GM20431 (cell line): ENCODE measurements around the gene PEF1.

Experiments used
- in situ Hi-C: fragments of 300-500 bp; cut with MseI, MboI; formaldehyde crosslinking; loops from one replicate; pipeline ENCODE4 v1.15.0; 2020; ENCODE audit warnings: low sequenced_read_pairs; ENCODE audit not compliant: unreplicated experiment

PEF1 gene

GRCh38 chr1:31644560-31645273 lies at the start of gene PEF1:
Gene PEF1, minus strand, starts transcription at chr1:31644876. Its CDS starts 12 bp downstream, at chr1:31644864.
- in situ Hi-C loops = no loop called here

DNA sequence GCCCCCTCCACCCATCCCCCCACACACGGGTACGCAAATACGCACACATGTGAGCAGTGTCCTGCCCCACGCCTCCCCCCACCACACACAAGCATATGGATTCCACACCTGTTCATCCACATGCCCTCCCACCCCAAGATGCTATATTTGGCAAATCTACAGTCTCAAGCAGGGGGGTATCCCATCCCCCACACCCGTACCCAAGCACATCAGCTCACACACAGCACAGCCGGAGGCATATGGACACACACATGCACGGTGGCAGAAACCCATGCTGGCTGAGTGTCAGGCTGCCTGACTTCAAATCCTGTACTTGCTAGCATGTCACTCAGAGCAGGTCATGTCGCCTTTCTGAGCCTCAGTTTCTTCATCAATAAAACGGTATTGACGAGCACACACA lies 48.6 kb upstream of the PEF1 start:
- in situ Hi-C loops = no loop called here

DNA sequence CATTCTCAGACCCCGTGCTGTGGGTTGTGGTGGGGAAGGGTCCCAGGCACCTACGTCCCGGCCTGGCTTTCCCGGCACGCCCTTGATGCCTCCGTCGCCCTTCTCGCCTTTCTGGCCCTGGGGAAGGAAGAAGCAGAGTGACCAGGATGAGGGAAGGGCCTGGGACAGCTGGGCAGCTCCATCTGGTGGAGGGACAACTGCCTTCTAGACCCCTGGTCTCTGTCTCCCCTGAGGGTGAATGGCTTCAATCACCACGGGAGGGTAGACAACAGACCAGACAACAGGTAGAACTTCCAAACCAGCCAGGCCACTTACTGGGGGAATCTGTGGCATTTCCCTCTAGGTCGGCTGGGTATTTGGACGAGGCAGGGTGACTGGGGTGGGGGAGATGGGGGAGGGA lies 47.3 kb upstream of the PEF1 start:
- in situ Hi-C loops = no loop called here

DNA sequence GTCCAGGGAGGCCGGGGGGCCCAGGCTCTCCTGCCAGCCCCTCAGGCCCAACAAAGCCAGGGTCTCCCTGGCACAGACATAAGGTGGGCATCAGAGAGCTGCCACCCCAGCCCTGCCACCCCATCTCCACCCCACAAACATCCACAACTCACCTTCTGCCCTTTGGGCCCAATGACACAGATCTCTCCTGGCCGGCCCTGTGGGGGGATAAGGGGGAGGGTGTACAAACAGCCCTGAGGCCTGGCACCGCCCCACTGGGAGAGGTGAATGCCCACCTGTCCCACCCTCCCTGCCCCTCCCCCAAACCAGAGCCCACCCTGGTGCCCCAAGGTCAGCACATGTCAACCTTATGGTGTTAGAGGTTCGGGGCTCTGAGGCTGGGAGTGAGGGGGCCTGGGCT lies 46.8 kb upstream of the PEF1 start:
- in situ Hi-C loops = no loop called here

DNA sequence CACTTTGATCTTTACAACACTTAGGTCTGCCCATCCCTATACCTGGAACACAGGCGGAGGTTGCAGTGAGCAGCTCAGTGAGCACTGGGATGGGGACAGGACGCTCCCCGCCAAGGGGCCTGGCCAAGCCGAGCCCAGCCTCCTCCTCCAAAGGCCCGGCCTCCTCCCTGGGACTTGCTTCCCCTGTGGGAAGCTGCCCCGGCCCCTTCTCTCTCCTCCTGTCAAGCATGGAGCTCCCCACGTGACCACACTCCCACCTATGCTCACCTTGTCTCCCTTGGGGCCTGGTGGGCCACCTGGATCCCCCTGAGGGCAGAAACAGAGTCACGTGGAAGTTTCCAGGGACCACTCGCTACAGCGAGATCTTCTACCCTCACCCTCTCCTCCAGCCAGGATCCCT lies 46.2 kb upstream of the PEF1 start:
- in situ Hi-C loops = no loop called here

- in situ Hi-C loops = no loop called here
These were observed 45.2 kb upstream of the PEF1 start for GRCh38 chr1:31689854-31690253.

GRCh38 chr1:31689379-31689778 lies 44.7 kb upstream of the PEF1 start:
- in situ Hi-C loops = no loop called here

DNA sequence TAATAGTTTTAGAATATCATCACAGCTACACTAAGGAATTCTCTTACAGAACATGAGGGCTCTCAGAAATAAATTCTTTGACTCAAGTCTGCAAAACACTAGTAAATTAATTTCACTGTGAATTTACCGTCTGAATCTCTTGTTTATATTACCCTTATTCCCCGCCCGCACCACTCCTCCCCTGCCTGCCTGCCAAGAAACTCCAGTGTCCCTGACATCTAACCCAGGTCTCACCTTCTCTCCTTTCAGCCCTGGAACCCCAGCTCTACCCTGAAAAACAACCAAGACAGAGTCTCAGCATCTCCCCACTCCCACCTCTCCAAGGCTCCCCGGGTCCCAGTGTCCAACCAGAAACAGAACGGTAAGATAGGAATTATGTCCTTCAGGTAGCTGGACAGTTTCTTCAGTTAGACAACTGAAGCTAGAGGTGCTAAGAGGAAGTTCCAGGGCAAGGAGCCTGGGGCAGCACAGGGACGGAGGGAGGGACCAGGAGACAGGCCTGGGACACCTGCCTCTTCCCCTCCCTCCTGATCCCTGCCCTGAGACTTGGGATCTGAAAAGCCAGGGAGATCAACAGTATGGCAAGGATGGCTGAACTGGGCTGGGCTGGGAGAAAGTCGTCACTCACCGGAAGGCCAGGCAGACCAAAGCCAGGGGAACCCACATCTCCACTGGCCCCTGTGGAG lies 43.7 kb upstream of the PEF1 start:
- in situ Hi-C loops = no loop called here

- in situ Hi-C loops = no loop called here
These were observed 42.9 kb upstream of the PEF1 start for GRCh38 chr1:31687601-31688000.

- in situ Hi-C loops = no loop called here
These were observed 41.1 kb upstream of the PEF1 start for GRCh38 chr1:31685795-31686194.

DNA sequence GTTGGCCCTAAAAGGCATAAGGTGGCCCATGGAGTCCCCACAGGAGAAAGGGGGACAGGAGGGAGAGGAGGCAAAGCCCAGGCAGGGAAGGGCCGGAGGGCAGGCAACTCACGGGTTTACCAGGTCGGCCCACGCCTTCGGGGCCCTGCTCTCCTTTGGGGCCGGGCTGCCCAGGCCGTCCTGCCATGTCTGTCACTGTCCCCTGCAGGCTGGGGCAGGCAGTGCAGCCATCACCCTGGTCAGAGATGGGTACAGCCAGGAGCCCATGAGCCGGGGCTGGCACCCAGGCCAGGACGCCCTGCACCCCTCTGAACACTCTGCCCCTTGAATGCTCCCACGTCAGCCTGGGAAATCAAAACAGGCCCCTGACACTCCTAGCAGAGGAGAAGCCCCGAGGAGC lies 39.3 kb upstream of the PEF1 start:
- in situ Hi-C loops = no loop called here

DNA sequence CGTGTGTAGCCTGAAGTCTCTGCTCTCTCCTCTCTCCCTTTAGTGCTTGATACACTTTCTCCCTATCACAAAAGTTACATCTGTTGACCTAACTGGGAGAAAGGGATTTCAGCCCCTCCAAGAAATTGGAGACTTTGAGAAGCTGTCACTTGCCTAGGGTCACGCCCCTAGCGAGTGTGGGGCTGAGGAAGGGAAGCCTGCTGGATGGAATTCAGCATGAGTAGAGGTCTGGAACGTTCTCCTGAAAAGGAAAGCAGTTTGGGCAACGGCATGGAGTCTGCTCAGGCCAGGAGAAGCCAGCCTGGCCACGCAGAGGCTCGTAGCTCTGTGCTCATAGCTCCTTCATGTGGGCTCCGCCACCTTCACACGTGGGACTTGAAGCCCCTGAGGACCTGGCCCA lies 36.7 kb upstream of the PEF1 start:
- in situ Hi-C loops = no loop called here

GRCh38 chr1:31679676-31680230 lies 35.1 kb upstream of the PEF1 start:
- in situ Hi-C loops = no loop called here

GRCh38 chr1:31679091-31679490 lies 34.4 kb upstream of the PEF1 start:
- in situ Hi-C loops = no loop called here

DNA sequence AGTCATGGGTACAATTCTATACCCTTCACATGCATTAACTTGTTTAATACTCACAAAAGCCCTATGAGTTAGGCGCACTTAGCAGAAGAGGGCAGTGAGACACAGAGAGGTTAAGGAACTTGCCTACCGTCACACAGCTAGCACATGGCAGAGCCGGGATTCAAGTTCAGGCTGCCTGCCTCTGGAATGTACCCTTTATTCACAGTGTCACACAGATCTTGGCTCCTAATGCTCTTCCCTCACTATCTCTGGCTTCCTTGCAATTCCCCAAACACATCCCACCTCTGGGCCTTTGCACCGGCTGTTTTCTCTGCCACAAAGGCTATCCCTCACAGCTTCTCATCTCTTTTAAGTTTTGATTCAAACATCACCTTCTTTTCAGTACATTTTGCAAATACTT lies 34.0 kb upstream of the PEF1 start:
- in situ Hi-C loops = no loop called here

DNA sequence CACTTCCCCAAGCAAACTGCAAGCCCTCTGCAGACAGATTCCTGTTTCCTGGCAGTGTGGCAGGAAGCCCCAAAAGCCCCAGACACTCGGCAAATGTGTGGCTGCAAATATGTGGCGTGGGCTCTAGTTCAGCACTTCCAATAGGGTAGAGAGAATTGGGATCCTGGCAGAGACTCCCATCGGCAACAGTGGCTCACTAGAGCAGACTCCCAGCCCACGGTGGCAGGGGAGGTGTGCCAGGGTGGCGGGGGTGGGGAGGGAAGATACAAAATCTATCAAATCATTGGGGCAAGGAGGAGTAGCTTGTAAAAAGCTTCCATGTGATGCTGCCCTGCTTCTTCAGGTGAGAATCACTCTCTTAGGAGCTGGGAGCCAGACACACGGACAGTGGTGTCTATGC lies 33.3 kb upstream of the PEF1 start:
- in situ Hi-C loops = no loop called here

- in situ Hi-C loops = no loop called here
These were observed 32.7 kb upstream of the PEF1 start for GRCh38 chr1:31677401-31677800.

DNA sequence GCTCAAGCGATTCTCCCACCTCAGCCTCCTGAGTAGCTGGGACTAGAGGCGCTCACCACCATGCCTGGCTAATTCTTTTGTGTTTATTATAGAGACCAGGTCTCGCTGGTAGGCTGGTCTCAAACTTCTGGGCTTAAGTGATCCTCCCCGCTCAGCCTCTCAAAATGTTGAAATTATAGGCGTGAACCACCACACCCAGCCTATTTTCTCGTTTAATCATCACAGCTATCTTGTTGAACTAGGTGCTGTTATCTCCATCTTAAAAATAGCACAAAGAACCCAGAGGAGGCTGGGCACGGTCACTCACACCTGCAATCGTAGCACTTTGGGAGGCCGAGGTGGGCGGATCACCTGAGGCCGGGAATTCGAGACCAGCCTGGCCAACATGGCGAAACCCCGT lies 31.1 kb upstream of the PEF1 start:
- in situ Hi-C loops = no loop called here

DNA sequence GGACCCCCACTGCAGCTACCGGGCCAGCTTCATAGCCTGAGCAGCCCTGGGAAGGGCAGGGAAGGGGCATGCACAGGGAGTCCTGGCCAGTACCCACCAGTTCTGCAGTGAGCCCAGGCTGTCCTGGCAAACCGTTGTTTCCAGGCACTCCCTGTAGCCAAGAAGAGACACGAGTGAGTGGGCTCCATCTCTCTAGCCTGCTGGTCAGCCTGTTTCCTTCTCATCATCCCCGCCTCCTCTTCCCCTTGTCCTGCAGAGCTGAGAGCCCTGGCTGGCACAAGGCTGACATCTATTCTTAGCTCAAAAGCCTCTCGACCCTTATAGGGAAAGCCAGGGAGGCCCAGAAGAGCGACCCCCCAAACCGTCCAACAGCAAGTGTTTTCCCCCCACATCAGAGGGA lies 30.5 kb upstream of the PEF1 start:
- in situ Hi-C loops = no loop called here

- in situ Hi-C loops = loop anchor here (25.0 kb wide), 1 partner anchor 288 kb away; no protein-coding TSS in a partner anchor
These were observed 29.9 kb upstream of the PEF1 start for GRCh38 chr1:31674626-31675025.

DNA sequence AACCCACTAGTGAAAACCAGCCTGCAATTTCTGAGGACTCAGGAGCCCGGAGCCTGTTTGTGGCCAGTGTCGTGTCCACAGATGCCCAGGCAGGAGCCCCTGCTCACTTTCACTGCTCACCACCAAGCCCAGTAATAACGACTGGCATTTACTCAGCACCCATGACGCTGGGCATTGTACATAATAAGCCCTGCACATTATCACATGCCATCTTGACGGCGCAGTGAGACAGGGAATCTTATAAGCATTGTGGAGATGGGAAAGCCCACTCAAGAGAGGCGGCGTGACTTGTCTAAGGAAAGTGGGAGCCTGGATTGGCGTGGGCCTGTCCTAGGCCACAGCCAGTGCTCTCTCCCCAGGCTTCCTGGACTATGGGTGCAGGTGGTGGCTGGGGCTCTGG lies 28.8 kb upstream of the PEF1 start:
- in situ Hi-C loops = loop anchor here (25.0 kb wide), 1 partner anchor 289 kb away; no protein-coding TSS in a partner anchor
